GM21360 (cell line): Measurements from ENCODE around the gene KLK3.

Experiments
- ATAC-seq: cut with Tn5 transposase; IDR thresholded peaks from one replicate; pipeline ENCODE4 v1.9.1; 2021; ENCODE audit warnings: mild to moderate bottlenecking, moderate library complexity; ENCODE audit not compliant: unreplicated experiment

KLK3 gene

DNA sequence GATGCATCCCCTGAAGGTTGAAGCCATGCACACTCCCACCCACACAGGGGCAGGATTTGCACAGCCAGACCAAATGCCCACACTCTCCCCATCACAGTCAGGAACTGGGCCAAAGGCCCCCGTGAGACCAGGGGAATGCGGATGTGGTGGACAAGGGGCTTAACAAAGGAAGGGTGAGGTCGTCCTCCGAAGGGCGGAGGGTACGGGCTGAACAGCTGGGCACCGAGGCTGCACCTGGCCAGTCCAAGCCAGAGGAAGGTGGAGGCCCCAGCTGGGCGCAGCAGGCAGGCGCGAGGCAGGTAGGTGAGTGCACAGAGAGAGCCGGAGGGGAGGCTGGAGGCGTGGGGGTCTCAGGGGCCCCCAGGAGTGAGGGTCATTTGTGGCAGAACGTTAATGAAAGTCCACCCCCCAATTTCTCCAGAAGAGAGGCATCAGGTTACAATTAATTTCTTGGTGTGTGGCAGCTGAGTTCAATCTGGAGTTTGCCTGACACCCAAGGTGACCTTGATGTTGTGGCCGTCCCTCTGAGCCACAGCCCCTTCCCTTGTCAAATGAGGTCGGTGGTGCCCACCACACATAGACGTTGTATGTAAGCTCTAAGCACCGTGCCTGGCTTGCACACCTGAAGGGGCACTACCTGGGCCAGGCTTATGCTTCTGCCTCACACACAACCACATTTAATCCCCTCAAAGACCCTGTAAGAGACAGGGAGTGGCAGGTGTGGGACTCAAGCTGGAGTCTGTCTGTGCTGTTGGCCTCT is 24.3 kb upstream of the KLK3 start:
- no peak for ATAC-seq

DNA sequence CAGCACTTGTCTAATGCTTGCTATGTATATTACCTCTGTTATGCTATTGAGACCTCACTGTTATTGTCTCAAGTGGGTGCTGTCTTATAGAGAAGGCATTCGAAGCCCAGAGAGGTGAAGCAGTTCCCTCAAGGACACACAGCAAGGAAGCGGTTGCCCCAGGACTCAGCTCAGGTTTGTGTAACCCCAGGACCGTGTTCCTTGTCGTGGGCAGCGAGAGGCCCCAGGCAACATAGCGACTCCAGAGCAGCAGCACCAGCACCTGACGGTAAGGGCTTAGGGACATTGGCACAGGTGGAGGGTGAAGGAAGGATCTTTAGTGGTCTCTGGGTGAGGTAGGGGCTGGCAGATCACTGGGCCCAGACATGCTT is 23.7 kb upstream of the KLK3 start:
- ATAC-seq: no peak

GRCh38 chr19:50832666-50833065 is 22.0 kb upstream of the KLK3 start:
- ATAC-seq: no peak

DNA sequence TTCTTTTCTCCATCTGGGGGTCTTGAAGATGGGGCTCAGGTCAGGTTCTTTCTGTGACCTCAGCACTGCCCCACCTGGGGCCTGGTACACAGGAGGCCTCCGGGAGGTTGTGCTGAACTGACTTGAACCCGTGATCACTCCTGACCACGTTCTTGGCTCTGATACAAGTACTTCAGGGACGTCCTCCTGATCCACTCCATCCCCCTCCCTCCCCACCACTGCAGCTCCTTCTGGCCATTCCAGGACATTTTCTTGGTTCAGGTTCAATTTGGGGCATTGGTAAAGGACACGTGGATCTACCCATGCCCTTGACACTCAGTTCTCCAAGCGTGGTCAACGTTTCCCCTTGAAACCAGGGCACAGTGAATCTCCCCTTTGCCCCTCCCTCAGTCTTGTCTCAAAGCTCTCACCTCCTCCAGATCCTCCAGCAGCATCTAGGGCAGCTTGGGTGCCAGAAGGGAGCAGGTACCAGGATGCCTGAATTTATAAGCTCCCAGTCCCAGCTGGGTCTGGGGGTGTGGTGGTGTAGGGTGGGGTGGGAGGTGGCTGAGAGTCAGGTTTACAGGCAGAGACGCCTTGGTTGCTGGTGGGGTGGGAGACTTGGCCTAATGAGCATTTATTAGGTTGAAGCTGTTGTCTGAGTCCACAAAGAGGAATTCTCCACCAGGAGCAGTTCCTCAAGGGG is 21.5 kb upstream of the KLK3 start, which contains the start of gene KLK15:
TSS of gene KLK15 (minus strand) at position 458 of the 685 bp plus-strand sequence. CDS start 2,082 bp downstream, outside the sequence.
- no peak for ATAC-seq

DNA sequence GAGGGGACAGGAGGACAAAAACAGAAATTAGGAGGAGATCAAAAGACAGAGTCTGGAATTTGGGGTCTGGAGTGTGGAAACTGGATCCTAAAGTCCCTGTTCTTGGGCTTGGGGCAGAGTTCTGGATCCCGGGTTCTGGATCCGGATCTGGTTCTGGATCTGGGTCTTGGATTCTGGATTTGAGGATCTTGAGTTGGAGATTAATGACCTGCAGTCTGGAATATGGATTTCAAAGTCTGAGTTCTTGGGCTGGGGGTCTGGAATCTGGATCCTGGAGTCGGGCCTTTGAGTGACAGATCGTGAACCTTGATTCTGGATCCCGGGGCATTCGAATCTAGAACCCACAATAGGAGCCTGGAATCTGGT is 20.9 kb upstream of the KLK3 start:
- ATAC-seq: no peak

DNA sequence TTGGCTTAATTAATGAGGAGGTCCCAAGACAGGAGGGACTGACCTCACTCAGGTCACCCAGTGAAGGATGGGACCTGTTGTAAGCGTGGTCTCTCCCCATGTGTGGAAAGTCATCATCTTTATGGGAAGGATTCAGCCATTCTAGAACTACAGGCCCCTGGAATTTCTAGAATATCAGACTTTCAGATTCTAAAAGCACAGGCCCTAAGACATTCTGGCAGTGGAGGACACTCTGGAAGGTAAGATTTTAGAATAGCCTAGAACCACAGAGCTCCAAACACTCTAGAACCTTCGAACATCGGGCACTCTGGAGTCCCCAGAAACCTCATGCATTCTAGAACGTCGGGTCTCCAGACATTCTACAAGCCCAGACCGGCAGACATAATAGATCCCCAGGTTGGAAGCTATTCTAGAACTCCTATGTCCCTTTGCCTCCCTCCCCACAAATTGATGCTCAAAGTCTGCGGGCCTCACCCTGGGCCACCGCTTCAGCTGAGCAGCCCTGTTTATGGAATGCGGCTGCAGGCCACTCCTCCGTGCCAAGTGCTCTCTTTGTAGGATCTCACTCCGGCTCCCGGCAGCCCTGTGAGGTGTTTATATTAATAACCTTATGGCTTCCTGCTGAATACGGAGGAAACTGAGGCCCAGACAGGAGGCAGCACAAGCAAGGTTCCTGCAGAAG is 19.5 kb upstream of the KLK3 start:
- no peak for ATAC-seq

GRCh38 chr19:50835785-50836542 is 18.8 kb upstream of the KLK3 start:
- peak; percentile 81 for ATAC-seq

DNA sequence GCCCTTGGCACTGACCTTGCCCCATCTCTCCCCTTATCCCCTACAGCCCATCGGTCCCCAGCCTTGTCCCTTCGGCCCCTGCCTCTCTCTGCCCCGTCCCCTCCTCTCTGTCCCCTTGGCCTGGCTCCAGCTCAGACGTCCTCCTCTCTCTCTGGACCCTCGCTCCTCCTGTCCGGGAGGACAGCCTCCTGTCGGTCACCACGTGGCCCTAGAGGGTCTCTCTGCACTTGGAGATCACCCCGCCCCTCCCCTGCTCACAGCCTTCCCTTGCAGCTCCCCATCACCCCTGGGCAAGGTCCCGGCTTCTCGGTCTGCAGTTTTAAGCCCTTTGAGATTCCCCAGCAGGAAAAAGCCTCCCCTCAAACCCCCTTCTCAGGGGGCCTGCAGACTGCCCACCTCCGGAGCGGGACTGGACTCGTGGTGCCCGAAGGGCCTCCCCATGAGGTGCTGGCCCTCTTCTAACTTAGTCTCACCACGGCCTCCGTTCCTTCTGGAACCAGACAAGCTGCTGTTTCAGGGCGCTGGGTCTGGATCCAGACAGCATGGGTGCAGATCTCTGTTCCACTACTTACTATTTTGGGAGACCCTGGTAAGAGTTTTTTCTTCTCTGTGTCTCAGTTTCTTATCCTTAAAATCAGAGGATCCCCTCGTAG is 18.0 kb upstream of the KLK3 start:
- no peak for ATAC-seq

DNA sequence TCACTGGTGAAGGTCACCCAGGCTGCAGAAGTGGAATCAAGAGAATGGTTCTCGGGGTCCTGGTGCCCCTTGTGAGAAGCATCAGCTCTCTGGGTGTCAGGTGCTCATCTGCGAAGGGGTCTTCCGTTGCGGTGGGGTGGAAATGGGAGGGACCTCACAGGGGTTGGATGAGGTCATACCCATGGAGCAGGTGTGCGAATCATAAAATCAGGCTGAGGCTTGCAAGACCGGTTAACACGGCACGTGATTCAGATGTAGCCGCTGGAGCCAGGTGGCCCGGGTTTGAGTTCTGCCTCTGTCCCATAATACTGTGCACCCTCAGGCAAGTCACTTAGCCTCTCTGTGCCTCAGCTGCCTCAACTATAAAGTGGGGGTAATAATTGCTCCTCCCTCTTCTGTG is 17.4 kb upstream of the KLK3 start:
- ATAC-seq: no peak

- ATAC-seq: no peak
Measured at GRCh38 chr19:50838239-50838638, 16.5 kb upstream of the KLK3 start.

- ATAC-seq: no peak
Measured at GRCh38 chr19:50839712-50840655, 14.7 kb upstream of the KLK3 start.

- no peak for ATAC-seq
Measured at GRCh38 chr19:50842130-50842529, 12.6 kb upstream of the KLK3 start.

GRCh38 chr19:50843205-50843604 is 11.5 kb upstream of the KLK3 start:
- ATAC-seq: no peak

- ATAC-seq: no peak
Measured at GRCh38 chr19:50843701-50844221, 11.0 kb upstream of the KLK3 start.

DNA sequence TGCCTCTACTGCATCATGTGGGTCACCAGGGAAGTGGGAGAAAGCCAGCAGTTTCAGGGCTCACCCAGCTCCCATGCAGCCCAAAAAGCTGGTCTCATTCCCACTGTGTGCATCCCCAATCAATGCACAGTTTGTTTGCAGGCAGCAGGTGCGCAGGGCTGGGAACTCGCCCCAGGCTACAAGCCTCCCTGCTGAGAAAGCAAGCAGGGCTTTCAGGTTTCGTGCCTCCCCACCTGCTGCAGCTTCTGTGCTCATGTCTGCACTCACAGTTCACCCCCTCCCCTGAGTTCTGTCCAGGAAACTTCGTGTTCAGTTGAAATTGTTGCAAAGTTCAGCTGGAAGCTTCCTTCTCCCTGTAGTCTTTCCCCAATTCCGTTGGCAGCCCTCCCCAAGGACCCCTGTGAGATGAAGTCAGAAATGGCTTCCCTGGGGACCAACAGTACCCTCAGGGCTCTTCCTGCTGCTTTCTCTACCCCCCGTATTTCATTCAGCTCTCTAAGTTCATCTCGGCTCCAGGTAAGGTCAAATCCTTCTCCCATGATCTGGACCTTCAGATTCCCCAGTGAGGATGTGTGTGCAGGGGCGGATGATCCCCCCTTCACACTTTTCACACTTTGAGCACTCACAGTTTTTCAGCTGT is 10.3 kb upstream of the KLK3 start:
- ATAC-seq: no peak

GRCh38 chr19:50850738-50851137 is 4.0 kb upstream of the KLK3 start:
- no peak for ATAC-seq

DNA sequence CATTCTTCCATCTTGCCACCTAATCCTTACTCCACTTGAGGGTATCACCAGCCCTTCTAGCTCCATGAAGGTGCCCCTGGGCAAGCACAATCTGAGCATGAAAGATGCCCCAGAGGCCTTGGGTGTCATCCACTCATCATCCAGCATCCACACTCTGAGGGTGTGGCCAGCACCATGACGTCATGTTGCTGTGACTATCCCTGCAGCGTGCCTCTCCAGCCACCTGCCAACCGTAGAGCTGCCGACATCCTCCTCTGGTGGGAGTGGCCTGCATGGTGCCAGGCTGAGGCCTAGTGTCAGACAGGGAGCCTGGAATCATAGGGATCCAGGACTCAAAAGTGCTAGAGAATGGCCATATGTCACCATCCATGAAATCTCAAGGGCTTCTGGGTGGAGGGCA is 3.1 kb upstream of the KLK3 start:
- ATAC-seq: no peak

DNA sequence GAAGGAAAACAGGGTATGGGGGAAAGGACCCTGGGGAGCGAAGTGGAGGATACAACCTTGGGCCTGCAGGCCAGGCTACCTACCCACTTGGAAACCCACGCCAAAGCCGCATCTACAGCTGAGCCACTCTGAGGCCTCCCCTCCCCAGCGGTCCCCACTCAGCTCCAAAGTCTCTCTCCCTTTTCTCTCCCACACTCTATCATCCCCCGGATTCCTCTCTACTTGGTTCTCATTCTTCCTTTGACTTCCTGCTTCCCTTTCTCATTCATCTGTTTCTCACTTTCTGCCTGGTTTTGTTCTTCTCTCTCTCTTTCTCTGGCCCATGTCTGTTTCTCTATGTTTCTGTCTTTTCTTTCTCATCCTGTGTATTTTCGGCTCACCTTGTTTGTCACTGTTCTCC is 2.7 kb downstream of the KLK3 start:
- no peak for ATAC-seq

DNA sequence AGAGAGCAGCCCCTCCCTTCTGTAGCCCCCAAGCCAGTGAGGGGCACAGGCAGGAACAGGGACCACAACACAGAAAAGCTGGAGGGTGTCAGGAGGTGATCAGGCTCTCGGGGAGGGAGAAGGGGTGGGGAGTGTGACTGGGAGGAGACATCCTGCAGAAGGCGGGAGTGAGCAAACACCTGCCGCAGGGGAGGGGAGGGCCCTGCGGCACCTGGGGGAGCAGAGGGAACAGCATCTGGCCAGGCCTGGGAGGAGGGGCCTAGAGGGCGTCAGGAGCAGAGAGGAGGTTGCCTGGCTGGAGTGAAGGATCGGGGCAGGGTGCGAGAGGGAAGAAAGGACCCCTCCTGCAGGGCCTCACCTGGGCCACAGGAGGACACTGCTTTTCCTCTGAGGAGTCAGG is 4.2 kb downstream of the KLK3 start:
- ATAC-seq: no peak
